T-helper 9 cell (primary cell): ENCODE data around the gene CCL2.

ENCODE experiments used
- DNase-seq: peaks from one replicate; pipeline ENCODE4 v3.0.0-alpha.2; 2020

Gene CCL2

DNA sequence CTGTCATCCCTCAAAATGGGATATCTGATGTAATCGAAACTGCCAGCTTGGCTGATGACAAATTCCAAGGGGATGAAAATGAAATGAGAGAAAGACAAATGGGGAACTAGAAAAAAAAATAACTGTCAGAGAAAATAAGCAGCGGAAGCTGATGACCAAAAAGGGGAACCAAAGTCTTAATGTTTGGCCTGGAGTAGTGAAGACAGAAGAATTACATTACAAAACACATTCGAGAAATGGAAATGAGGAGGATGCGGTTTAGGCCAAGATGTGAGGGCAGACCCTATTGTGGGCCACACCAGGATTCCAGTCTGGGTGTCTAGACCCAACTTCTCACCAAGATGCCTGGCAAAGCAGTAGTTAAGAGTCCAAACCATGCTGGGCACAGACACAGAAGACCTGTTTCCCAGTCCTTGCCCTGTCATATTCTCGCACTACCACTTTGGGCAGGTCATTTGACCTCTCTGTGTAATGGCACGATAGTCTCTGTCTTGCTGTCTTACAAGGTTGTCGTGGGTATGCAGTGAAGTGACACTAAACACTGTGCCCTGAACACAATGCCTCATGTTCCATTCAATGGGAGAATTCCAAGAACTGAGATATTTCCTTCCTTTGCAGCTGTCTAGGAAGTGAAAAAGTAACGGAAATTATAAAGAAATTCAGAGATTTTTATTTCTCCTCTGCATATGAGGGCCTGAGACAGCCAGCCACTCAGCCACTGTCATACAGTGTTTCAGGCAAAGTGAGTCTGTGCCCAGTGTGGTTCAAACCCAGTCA is 12.3 kb upstream of the CCL2 start:
- DNase-seq, result no peak

- no peak for DNase-seq
Measured at GRCh38 chr17:34243364-34244320, 11.4 kb upstream of the CCL2 start.

- DNase-seq, result no peak
Measured at GRCh38 chr17:34245351-34245905, 9.7 kb upstream of the CCL2 start.

DNA sequence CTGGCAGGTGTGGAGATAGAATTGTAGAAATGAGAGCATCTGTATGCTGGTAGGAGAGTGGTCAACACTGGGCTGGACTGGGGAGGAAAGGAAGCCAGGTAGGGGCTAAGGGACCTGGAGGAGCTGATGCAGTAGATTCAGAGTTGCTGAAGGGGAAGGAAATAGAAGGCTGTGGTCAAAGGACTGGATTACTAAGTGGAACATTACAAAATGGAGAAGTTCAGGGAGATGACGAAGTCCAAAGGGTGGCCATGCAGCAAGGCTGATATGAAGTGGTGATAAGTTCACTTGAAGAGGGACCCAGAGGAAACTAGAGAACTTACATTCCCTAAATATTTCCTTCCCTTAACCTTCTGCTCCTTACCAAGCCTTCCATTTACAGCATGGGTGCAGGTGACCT is 8.6 kb upstream of the CCL2 start:
- DNase-seq, result no peak

GRCh38 chr17:34246881-34247280 is 8.2 kb upstream of the CCL2 start:
- no peak for DNase-seq

GRCh38 chr17:34248511-34249024 is 6.5 kb upstream of the CCL2 start:
- DNase-seq, result no peak

DNA sequence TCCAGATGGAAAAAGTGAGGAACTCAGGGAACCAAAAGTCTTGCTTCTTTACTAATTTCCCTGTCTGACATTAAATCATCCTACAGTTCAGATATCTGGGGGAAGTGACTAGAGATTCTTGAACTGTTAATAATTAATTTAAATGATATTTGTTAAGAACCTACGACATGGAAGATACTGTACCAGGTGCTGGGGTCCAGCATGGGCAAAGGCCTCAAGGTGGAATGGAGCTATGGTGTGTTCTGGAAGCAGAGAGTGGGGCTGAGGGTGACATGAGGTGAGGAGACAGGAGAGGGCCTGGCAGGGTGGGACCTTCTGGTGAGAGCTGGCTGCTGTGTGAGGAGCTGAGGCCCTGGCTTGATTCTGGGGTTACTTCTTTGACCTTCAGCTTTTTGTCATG is 6.0 kb upstream of the CCL2 start:
- DNase-seq, result no peak

DNA sequence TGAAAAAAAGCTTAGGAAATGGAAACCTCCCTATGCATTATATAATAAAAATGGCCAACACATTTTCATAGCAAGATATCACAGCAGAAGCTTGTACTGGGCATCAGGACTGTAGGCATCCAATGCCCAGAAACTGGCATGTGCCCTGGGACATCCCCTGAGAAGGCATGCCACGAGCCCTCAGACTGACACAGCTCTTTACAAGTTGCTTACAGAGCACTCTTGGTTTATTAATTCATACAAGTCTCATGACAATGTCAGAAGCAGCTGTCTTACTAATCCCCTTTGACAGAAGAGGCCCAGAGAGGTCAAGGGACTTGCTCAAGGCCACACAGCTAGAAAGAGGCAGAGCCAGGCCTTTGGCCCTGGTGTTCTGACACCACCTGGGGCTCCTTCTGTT is 5.6 kb upstream of the CCL2 start:
- DNase-seq, result no peak

GRCh38 chr17:34251186-34251585 is 3.9 kb upstream of the CCL2 start:
- no peak for DNase-seq

DNA sequence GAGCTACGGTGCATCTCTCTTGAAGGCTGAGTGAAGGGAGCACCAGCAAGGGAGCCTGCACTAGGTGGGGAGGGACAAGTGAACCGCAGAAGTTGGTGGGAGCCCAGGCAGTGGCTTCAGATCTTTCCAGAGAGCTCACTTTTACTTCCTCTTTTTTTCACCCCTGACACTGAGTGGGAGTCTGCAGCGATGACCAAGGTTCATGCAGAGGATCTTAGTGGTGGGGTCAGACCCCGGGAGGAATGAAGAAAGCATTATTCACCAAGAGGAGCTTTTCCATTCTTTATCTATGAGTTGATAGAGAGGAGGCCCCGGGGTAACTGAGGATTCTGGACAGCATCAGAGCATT is 3.0 kb upstream of the CCL2 start:
- DNase-seq, result no peak

GRCh38 chr17:34252444-34253138 is 2.5 kb upstream of the CCL2 start:
- no peak for DNase-seq

DNA sequence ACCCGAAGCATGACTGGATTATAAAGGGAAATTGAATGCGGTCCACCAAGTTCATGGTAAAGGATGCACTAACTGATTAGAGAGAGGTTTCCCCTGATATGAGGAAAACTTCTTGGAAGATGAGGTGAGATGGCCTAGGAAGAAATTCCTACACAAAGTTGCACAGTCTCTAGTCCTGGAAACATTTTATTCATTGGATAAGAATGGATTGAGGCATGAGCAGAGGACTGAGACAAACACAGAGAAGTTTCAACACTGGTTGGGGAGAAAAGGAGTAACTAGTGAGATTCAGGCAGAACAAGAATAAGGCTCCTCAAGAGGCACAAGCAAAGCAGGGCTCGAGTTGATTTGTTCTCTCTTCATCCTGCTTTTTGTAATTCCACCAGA is 2.0 kb upstream of the CCL2 start:
- no peak for DNase-seq

DNA sequence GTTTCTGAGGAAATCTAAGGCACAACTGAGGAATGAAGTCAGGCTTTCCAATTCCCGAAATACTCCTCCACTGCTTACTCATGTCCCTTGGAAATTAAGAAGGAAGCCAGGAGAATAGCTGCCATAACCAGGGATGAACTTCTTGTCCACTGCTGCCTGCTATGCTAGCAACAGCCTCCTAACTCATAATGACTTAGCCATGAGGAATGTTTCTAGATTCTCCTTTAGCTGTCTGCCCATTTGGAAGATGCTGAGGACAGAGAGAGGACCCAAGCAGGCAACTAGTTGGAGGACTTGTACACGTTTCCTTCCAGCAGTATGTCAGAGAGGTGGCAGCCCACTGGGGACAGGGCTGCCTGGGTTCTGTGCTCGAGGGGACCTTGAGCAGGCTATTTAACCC is 939 bp upstream of the CCL2 start:
- DNase-seq, result no peak

DNA sequence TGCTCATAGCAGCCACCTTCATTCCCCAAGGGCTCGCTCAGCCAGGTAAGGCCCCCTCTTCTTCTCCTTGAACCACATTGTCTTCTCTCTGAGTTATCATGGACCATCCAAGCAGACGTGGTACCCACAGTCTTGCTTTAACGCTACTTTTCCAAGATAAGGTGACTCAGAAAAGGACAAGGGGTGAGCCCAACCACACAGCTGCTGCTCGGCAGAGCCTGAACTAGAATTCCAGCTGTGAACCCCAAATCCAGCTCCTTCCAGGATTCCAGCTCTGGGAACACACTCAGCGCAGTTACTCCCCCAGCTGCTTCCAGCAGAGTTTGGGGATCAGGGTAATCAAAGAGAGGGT is 272 bp downstream of the CCL2 start:
- no peak for DNase-seq

- no peak for DNase-seq
Measured at GRCh38 chr17:34255841-34256240, 756 bp downstream of the CCL2 start.

DNA sequence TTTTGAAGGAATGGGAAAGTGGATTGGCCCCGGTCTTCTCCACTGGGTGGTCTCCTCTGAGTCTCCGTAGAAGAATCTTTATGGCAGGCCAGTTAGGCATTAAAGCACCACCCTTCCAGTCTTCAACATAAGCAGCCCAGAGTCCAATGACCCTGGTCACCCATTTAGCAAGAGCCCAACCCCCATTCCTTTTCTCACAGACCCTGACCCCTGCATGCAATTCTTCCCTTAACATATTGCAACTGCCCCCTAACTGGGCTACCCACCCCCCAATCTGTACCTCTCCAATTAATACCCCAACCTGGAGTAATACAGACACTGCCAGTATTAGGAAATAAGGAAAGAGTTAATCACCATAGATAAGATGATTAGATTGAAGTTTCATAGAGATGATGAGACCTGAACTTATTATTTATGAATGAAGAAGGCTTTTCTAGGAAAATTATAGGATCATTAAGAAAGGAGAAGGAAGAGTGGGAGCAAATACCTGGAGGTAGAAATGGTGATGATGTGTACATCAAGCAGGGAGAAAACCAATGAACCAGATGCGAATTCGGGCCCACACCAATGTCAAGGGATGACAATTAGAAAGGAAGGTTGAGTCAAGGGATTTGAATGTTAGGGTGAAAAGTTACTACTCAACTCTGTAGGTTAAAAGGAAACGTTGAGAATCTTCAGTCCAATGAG is 2.4 kb downstream of the CCL2 start:
- DNase-seq, result no peak

DNA sequence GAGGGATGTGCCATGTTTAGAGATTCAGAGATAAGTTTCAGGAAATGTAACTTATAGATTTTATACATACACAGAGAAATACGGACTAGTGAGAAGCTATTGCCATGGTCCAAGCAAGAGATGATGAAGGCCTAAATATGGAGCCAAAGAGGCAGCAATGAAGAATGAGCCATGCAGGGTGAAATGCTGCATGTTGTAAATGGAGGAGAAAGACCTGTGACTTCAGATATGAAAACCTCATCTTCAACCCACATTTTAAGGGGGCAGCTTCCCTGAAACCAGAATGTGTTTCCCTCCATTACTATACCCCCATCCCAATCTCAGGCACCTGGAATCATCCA is 2.9 kb downstream of the CCL2 start:
- no peak for DNase-seq

- DNase-seq, result no peak
Measured at GRCh38 chr17:34259146-34259545, 4.1 kb downstream of the CCL2 start.

DNA sequence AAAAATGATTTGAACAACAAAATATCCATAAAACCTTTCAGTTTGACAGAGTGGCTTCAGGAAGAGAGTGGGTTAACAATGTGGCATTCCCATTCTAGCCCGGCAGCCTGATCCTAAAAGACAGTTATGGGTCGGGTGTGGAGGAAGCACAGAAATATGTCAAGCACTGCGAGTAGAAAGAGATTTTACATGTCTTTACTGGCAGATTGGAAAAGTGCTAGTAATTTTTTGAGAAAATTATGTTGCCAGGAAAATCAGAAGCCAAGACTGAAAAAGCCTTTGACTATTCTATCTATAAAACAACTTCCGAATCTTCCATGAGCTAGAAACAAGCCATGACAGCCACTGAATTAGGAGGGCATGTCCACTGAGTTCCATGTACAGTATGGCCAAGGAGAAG is 5.8 kb downstream of the CCL2 start:
- no peak for DNase-seq

DNA sequence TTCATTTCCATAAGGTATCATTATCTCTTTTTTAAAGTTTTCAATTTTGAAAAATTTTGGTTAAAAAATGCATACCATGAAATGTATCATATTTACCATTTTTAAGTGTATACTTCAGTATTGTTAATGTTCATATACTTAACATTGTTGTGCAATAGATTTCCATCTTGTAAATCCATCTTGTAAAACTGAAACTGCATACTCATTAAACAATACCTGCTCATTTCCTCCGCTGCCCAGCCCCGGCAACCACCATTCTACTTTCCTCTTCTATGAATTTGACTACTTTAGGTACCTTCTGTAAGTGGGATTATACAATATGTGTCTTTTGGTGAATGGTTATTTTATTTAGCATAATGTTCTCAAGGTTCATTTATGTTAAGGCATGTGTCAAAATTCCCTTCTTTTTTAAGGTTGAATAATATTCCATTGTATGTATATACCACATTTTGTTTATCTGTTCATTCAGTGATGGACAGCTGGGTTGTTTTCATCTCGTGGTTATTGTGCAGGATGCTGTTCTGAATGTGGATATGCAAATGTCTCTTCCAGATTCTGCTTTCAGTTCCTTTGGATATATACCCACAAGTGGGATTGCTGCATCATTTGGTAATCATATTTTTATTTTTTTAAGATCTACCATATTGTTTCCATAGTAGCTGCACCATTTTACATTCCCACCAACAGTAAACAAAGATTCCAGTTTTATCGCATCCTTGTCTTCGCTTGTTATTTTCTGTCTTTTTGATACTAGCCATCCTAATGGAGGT is 6.7 kb downstream of the CCL2 start:
- DNase-seq, result no peak

DNA sequence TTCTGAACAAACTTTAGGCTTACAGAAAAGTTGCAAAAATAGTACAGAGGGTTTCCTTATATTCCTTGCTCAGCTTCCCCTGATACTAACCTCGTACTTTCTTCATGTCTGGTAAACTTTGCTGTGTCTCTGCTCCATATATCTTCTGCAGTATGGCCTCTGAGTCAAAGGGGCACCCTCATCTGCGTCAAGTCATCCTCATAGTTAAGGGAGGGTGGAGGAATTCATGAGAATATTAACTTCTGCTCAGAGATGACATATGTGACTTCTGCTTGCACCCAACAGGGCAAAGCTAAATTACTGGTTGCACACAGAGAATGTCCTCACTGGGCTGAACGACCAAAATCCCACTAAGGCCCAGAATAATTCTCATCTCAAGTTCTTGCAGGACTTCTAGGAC is 10.6 kb downstream of the CCL2 start:
- no peak for DNase-seq

DNA sequence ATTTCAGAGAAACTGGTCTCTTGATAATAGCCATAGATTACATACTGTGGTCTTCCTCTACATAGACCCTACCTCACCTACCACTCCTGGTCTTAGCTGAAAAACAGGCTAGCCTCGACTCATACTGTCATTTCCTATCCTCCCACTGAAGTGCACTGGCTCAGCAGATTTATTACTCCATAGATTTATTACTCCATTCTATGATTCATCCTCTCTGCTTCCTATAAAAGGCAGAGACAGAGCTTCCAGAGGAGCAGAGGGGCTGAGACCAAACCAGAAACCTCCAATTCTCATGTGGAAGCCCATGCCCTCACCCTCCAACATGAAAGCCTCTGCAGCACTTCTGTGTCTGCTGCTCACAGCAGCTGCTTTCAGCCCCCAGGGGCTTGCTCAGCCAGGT is 14.9 kb downstream of the CCL2 start, which contains the start of gene CCL7:
Gene CCL7 (plus strand): TSS at position 253 of the 400 bp plus-strand sequence. CDS start 70 bp downstream, at position 323.
- DNase-seq, result no peak
